A549 (cell line): ENCODE data around the gene ANKZF1. TPM values are rescaled to one million over a fixed set of nuclear protein-coding genes. Genes with fewer than 3 reads are reported as not detected.

ENCODE experiments used
- ATAC-seq, 2 experiments: fragments of 200-7000 bp in 1 of 2; fragments of >200 bp in 1 of 2; cut with Nextera tagmentation in 1 of 2; cut with Tn5 transposase in 1 of 2; 3 replicates each; pipeline versions ENCODE4 v1.8.0 to v1.9.1; 2018 to 2020; ENCODE audit warnings: mild to moderate bottlenecking in 1 of 2, moderate library complexity in 1 of 2
- CTCF ChIA-PET: fragments of 300-600 bp; sonication (Branson Sonifier 250); formaldehyde crosslinking; extraction: SDS; loops from one replicate; lab custom pipeline; 2021; ENCODE audit warnings: antibody characterized with exemption, inconsistent platforms; lab: Yijun Ruan, JAX
- POLR2A ChIA-PET: fragments of 350-600 bp; formaldehyde crosslinking; extraction: SDS; loops from one replicate; lab custom pipeline; 2021; ENCODE audit warnings: antibody characterized with exemption, inconsistent platforms; lab: Yijun Ruan, JAX
- DNase-seq, 2 experiments: peaks; one replicate each; pipeline versions ENCODE4 v3.0.0 to v3.0.0-alpha.2; 2011 to 2016; ENCODE audit warnings: low read depth in 1 of 2, low spot score in 1 of 2
- FAIRE-seq: peaks from 2 replicates; lab custom pipeline; 2011; peaks lifted over from hg19 to GRCh38; lab: Jason Lieb, UNC
- H3K27ac ChIP-seq, 2 experiments: fragments of >200 bp; sonication (Bioruptor Twin); formaldehyde crosslinking; 3 replicates each; pipeline ENCODE4 v1.5.1; 2016 to 2017
- H3K4me1 ChIP-seq: fragments of >200 bp; sonication (Bioruptor Twin); formaldehyde crosslinking; 3 replicates; pipeline ENCODE4 v1.6.1; 2016
- H3K4me2 ChIP-seq: fragments of >200 bp; sonication (Bioruptor Twin); formaldehyde crosslinking; 3 replicates; pipeline ENCODE4 v1.6.1; 2016
- H3K4me3 ChIP-seq: fragments of >200 bp; sonication (Bioruptor Twin); formaldehyde crosslinking; 3 replicates; pipeline ENCODE4 v1.5.1; 2016
- H3K9me3 ChIP-seq: fragments of >200 bp; sonication (Bioruptor Twin); formaldehyde crosslinking; 3 replicates; pipeline ENCODE4 v1.6.1; 2016
- BCL3 ChIP-seq: fragments of >200 bp; sonication (Bioruptor Twin); formaldehyde crosslinking; IDR thresholded peaks from 3 replicates; pipeline ENCODE4 v1.6.1; 2016
- BHLHE40 ChIP-seq: IDR thresholded peaks from 2 replicates; pipeline ENCODE4 v1.6.1; 2012; ENCODE audit warnings: low read depth, low read length, inconsistent platforms
- CBX2 ChIP-seq: fragments of 200-600 bp; sonication (generic); IDR thresholded peaks from 2 replicates; pipeline ENCODE4 v1.6.1; 2016; ENCODE audit warnings: low read depth, mild to moderate bottlenecking, borderline replicate concordance
- CBX8 ChIP-seq: fragments of 200-600 bp; sonication (generic); IDR thresholded peaks from 2 replicates; pipeline ENCODE4 v1.6.1; 2016
- EHF ChIP-seq: fragments of 250-450 bp; sonication (Bioruptor Pico); IDR thresholded peaks from 2 replicates; pipeline ENCODE4 v1.5.0; 2020; ENCODE audit warnings: mild to moderate bottlenecking
- FOSL2 ChIP-seq, 2 experiments: fragments of 450-650 bp in 1 of 2; fragments of >200 bp in 1 of 2; sonication (Bioruptor Twin) in 1 of 2; formaldehyde crosslinking; IDR thresholded peaks; 2 replicates each; pipeline versions ENCODE4 v1.5.0 to v1.6.1; 2016 to 2020; ENCODE audit warnings: mild to moderate bottlenecking in 1 of 2, moderate library complexity in 1 of 2
- GATA3 ChIP-seq: IDR thresholded peaks from 2 replicates; pipeline ENCODE4 v1.6.1; 2012; ENCODE audit warnings: borderline replicate concordance
- HEYL ChIP-seq: fragments of 250-450 bp; sonication (Bioruptor Pico); IDR thresholded peaks from 2 replicates; pipeline ENCODE4 v1.8.0; 2021; ENCODE audit warnings: mild to moderate bottlenecking, moderate library complexity
- HOXB5 ChIP-seq: fragments of 250-450 bp; sonication (Bioruptor Pico); IDR thresholded peaks from 2 replicates; pipeline ENCODE4 v1.5.0; 2020; ENCODE audit warnings: mild to moderate bottlenecking, moderate library complexity
- JUN ChIP-seq, 2 experiments: fragments of >200 bp; sonication (Bioruptor Twin); formaldehyde crosslinking; IDR thresholded peaks; 2 replicates in 1 of 2; 3 replicates in 1 of 2; pipeline ENCODE4 v1.6.1; 2016 to 2017
- JUNB ChIP-seq: fragments of >200 bp; sonication (Bioruptor Twin); formaldehyde crosslinking; IDR thresholded peaks from 2 replicates; pipeline ENCODE4 v1.6.1; 2016
- KDM1A ChIP-seq: fragments of 200-600 bp; sonication (generic); IDR thresholded peaks from 2 replicates; pipeline ENCODE4 v1.6.1; 2016; ENCODE audit warnings: low read depth, mild to moderate bottlenecking
- MAFK ChIP-seq: fragments of 450-650 bp; IDR thresholded peaks from 2 replicates; pipeline ENCODE4 v1.6.1; 2014; ENCODE audit not compliant: partially characterized antibody
- POLR2AphosphoS2 ChIP-seq: conservative IDR thresholded peaks from 2 replicates; pipeline ENCODE4 v1.6.1; 2012; ENCODE audit warnings: low read length, improper control_type of control experiment, inconsistent platforms
- RAD21 ChIP-seq, 2 experiments: fragments of >200 bp in 1 of 2; sonication (Bioruptor Twin) in 1 of 2; formaldehyde crosslinking in 1 of 2; IDR thresholded peaks in 1 of 2; conservative IDR thresholded peaks in 1 of 2; 2 replicates in 1 of 2; 3 replicates in 1 of 2; pipeline ENCODE4 v1.6.1; 2012 to 2018; ENCODE audit warnings: inconsistent platforms in 1 of 2
- RARB ChIP-seq: fragments of 250-450 bp; sonication (Bioruptor Pico); IDR thresholded peaks from 2 replicates; pipeline ENCODE4 v1.8.0; 2021; ENCODE audit warnings: mild to moderate bottlenecking, moderate library complexity
- REST ChIP-seq: fragments of 200-600 bp; sonication (generic); IDR thresholded peaks from 2 replicates; pipeline ENCODE4 v1.6.1; 2016; ENCODE audit warnings: antibody characterized with exemption, mild to moderate bottlenecking, moderate library complexity
- ZFP36 ChIP-seq: fragments of 450-650 bp; IDR thresholded peaks from 2 replicates; pipeline ENCODE4 v1.6.1; 2014; ENCODE audit warnings: borderline replicate concordance; ENCODE audit not compliant: partially characterized antibody
- WGBS: methylation state at CpG from one replicate; pipeline ENCODE4 v1.1.6; 2017; ENCODE audit errors: missing lambda C conversion rate; 5-methylcytosine and 5-hydroxymethylcytosine counted together
- polyA plus RNA-seq, 4 experiments: library from polyadenylated mRNA; depleted of rRNA in 3 of 4; stranded (reverse); fragments of >200 nt; fragmentation: RNase III in 1 of 4; extraction: RNeasy Plus Mini Kit Qiagen cat#74134 plus additional on column Dnase treatment in 1 of 4; gene quantifications; 2 replicates in 3 of 4; 3 replicates in 1 of 4; pipeline ENCODE4 v1.2.3, GENCODE V29; 2011 to 2017
- TF ChIP-seq, protein P1 (sequence below): IDR thresholded peaks from 2 replicates; pipeline ENCODE4 v1.6.1; 2012; ENCODE audit warnings: low read depth, borderline replicate concordance
- TF ChIP-seq, protein P2 (sequence below): fragments of 150-350 bp; IDR thresholded peaks from 2 replicates; pipeline ENCODE4 v1.6.1; 2014; ENCODE audit warnings: low read depth, mild to moderate bottlenecking, low read length
- TF ChIP-seq, protein P3 (sequence below): fragments of >200 bp; sonication (Bioruptor Twin); formaldehyde crosslinking; IDR thresholded peaks from 2 replicates; pipeline ENCODE4 v1.6.1; 2016
- TF ChIP-seq, protein P4 (sequence below): IDR thresholded peaks from 2 replicates; pipeline ENCODE4 v1.6.1; 2012
- TF ChIP-seq, protein P5 (sequence below): IDR thresholded peaks from 2 replicates; pipeline ENCODE4 v1.6.1; 2012

ANKZF1 gene
- polyA plus RNA-seq, 2 of the 4 experiments (the other 2 are of a cell fraction): 23.2 to 30.3 TPM

GRCh38 chr2:219279916-219280516 is 50.4 kb downstream of the ANKZF1 start:
- POLR2A ChIA-PET: interaction anchor here (0.9 to 3.0 kb wide), 5 partner anchors 26 to 51 kb away, joined by 3 to 51 read pairs (median 3); partner anchors contain the start of genes ANKZF1, ATG9A, TUBA4A and TUBA4B
- DNase-seq: peak in 1 of 2 experiments; percentile 72
- TF ChIP-seq JUNB: no peak
- TF ChIP-seq FOSL2 (IDR thresholded peaks at IDR 0.05): no peak
- no peak for TF ChIP-seq FOSL2 (CRISPR knock-in tag; IDR thresholded peaks at IDR 0.05)
- TF ChIP-seq MAFK: no peak
- no peak for TF ChIP-seq CBX8
- Histone ChIP-seq H3K27ac (peak overlapping the region; percentile 96 to 99), H3K4me3 (peak overlapping the region; percentile 66), H3K4me2 (peak overlapping the region; percentile 95), H3K4me1 (peaks cover 47% of the 10 kb centered on the region), H3K9me3 (no peaks in the 10 kb centered on the region)
- WGBS: 60% methylated on average over 10 of the region's 12 CpGs
- ATAC-seq: no peak
- CTCF ChIA-PET: interaction anchor here (1.0 to 16.2 kb wide), 8 partner anchors 16 to 114 kb away, joined by 3 to 540 read pairs (median 4); partner anchors contain the start of genes ABCB6, TUBA4A and TUBA4B
- no peak for FAIRE-seq

DNA sequence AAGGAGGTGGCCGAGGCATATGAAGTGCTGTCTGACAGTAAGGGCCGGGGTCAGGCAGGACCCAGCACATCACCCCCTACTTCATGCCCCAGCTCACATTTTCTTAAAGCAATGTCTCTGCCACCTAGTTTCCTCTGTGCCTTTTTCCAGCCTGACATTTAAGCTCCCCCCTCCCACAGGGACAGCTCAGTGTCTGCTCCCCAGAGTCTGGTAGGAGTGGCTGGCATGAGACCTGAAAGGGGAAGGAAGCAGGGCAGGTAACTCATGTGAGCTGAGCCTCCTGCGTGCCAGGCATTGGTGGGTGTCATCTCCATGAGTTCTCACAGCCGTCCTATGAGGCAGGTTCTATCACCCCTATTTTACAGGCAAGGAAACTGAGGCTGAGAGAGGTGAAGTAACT is 51.0 kb downstream of the ANKZF1 start:
- Histone ChIP-seq H3K4me3 (no peak overlapping the region; the same call in 2 of the 3 replicates), H3K27ac (peak overlapping the region; percentile 96 to 99), H3K9me3 (no peaks in the 10 kb centered on the region), H3K4me1 (peaks cover 41% of the 10 kb centered on the region), H3K4me2 (peak overlapping the region; percentile 95)
- no peak for DNase-seq
- ATAC-seq: no peak
- 100% methylated on average over 3 of the region's 4 CpGs for WGBS
- ChIA-PET POLR2A (interaction anchor here (0.9 kb wide), 1 partner anchor 51 kb away, joined by 3 read pairs; the partner anchor contains the start of genes ANKZF1 and ATG9A), CTCF (interaction anchor here (0.6 to 16.2 kb wide), 8 partner anchors 10 to 109 kb away, joined by 3 to 540 read pairs (median 4); partner anchors contain the start of genes ABCB6, TUBA4A and TUBA4B)
- FAIRE-seq: no peak
- TF ChIP-seq POLR2AphosphoS2 (no peak), JUN (IDR thresholded peaks at IDR 0.05) (no peak), HEYL (CRISPR knock-in tag) (no peak), BHLHE40 (no peak), KDM1A (no peak), ZFP36 (no peak), RAD21 (conservative IDR thresholded peaks at IDR 0.05 in 1 of 2, IDR thresholded peaks at IDR 0.05 in 1 of 2) (no peak)
- TF ChIP-seq, protein P1, sequence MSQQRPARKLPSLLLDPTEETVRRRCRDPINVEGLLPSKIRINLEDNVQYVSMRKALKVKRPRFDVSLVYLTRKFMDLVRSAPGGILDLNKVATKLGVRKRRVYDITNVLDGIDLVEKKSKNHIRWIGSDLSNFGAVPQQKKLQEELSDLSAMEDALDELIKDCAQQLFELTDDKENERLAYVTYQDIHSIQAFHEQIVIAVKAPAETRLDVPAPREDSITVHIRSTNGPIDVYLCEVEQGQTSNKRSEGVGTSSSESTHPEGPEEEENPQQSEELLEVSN: no peak

DNA sequence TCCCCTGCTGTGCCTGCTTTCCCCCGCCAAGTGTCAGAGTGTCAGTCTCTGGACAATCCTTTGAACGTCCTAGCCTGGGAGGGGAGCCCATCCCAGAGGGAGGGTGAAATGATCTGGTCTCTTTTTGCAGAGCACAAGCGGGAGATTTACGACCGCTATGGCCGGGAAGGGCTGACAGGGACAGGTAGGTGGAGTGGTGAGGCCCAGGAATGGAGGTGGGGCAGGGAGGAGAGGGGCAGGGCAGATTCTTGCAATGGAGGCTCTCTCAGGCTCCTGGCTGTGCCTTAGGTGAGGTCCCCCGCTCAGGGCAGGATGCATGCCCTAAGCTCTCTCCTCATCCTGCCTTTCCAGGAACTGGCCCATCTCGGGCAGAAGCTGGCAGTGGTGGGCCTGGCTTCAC is 52.0 kb downstream of the ANKZF1 start:
- H3K27ac ChIP-seq: no peak overlapping the region
- FAIRE-seq (no peak), DNase-seq (no peak), ATAC-seq (no peak)
- CTCF ChIA-PET: interaction anchor here (0.8 to 16.2 kb wide), 5 partner anchors 14 to 122 kb away, joined by 3 to 540 read pairs (median 65); partner anchors contain the start of genes ABCB6, TUBA4A and TUBA4B
- peak overlapping the region; percentile 95; the same call in 1 of the 3 replicates for H3K4me2 ChIP-seq
- POLR2A ChIA-PET: interaction anchor here (1.8 kb wide), 1 partner anchor 64 kb away, joined by 8 read pairs; no protein-coding TSS in a partner anchor
- no peaks in the 10 kb centered on the region for H3K9me3 ChIP-seq
- WGBS: 83% methylated on average over 8 of the region's 8 CpGs
- peaks cover 40% of the 10 kb centered on the region for H3K4me1 ChIP-seq
- H3K4me3 ChIP-seq: no peak overlapping the region
- TF ChIP-seq HEYL (CRISPR knock-in tag) (no peak), RARB (no peak), REST (no peak), EHF (no peak), GATA3 (no peak), BCL3 (no peak), CBX2 (no peak), HOXB5 (no peak), JUNB (no peak), MAFK (no peak)
- TF ChIP-seq, protein P2, sequence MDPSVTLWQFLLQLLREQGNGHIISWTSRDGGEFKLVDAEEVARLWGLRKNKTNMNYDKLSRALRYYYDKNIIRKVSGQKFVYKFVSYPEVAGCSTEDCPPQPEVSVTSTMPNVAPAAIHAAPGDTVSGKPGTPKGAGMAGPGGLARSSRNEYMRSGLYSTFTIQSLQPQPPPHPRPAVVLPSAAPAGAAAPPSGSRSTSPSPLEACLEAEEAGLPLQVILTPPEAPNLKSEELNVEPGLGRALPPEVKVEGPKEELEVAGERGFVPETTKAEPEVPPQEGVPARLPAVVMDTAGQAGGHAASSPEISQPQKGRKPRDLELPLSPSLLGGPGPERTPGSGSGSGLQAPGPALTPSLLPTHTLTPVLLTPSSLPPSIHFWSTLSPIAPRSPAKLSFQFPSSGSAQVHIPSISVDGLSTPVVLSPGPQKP: no peak
- TF ChIP-seq, protein P3, sequence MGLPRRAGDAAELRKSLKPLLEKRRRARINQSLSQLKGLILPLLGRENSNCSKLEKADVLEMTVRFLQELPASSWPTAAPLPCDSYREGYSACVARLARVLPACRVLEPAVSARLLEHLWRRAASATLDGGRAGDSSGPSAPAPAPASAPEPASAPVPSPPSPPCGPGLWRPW: no peak
- TF ChIP-seq, protein P4, sequence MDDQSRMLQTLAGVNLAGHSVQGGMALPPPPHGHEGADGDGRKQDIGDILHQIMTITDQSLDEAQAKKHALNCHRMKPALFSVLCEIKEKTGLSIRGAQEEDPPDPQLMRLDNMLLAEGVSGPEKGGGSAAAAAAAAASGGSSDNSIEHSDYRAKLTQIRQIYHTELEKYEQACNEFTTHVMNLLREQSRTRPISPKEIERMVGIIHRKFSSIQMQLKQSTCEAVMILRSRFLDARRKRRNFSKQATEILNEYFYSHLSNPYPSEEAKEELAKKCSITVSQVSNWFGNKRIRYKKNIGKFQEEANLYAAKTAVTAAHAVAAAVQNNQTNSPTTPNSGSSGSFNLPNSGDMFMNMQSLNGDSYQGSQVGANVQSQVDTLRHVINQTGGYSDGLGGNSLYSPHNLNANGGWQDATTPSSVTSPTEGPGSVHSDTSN: no peak
- TF ChIP-seq, protein P5, sequence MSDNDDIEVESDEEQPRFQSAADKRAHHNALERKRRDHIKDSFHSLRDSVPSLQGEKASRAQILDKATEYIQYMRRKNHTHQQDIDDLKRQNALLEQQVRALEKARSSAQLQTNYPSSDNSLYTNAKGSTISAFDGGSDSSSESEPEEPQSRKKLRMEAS: no peak
